Fibroblast of skin of left quadriceps (primary cell): ENCODE data around the gene HJURP.

Experiments
- DNase-seq, 2 experiments: peaks; one replicate each; pipeline ENCODE4 v3.0.0-alpha.2; 2013; ENCODE audit warnings: low read depth in 2 of 2

Gene HJURP

DNA sequence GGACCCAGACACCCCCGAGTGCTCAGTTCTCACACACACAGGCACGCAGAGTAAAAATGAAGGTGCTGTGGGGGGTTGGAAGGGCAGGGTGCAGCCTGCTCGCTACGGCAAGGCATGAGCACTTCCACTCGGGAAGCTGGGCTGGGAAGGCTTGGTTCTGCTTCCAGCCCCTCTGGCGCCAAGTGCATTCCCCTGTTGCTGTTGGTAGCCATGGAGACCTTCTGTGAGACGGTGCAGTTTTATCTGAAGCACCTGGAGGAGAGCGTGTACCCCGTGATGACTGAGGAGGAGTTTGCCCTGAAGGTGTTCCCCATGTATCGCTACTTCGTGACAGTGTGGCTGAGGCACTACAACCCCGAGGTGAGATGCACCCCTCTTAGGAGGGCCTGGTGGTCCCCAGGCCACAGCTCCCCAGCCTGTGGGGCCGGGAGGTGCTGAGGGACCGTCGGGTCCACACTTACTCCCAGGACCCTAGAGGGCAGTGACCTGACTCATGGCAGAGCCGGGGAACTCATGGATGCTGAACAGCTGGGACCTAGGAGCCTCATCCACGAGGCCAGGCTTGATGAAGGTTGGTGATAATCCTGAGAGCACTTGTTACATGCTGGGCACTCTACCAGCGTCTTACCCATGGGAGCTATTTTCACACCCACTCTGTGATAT lies 60.7 kb downstream of the HJURP start:
- no peak for DNase-seq

- no peak for DNase-seq
Observed at GRCh38 chr2:233792720-233793119, 61.6 kb downstream of the HJURP start.

- no peak for DNase-seq
Observed at GRCh38 chr2:233791883-233792329, 62.4 kb downstream of the HJURP start.

DNA sequence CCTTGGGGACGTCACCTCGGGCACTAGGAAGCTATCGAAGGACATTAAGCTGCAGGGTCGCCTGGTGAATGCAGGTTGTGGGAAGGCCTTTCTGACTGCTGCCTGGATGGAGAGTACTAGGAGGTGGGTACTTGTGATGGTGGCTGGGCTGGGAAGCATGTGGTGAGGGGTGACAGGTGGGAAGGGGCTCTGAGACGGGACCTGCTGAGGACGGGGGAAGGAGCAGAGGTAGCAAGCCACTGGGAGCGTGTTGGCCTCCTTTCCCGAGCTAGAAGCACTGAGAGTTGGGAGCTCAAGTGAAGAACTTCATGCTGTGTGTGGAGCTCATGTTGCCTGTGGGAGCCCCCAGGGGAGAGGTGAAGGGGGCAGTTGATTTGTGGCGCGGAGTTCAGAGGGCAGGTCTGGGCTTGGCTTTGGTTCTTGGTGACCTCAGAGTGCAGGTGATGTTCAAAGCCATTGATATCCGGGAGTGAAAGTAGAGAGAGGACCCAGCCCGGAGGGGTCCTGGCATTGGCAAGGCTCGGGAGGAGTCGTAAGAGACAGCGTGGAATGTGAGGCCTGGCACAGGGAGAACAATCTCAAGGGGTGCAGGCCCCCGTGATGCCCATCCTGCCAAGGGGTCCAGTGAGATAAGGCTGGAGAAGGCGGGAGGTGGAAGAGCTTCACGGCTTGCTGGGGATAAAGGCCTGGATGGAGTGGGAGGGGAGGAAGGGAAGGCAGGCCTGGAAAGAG lies 63.0 kb downstream of the HJURP start:
- no peak for DNase-seq

GRCh38 chr2:233789554-233789953 lies 64.8 kb downstream of the HJURP start:
- no peak for DNase-seq
